ENCODE measurements around the gene OMD.

- TF ChIP-seq, protein P1, sequence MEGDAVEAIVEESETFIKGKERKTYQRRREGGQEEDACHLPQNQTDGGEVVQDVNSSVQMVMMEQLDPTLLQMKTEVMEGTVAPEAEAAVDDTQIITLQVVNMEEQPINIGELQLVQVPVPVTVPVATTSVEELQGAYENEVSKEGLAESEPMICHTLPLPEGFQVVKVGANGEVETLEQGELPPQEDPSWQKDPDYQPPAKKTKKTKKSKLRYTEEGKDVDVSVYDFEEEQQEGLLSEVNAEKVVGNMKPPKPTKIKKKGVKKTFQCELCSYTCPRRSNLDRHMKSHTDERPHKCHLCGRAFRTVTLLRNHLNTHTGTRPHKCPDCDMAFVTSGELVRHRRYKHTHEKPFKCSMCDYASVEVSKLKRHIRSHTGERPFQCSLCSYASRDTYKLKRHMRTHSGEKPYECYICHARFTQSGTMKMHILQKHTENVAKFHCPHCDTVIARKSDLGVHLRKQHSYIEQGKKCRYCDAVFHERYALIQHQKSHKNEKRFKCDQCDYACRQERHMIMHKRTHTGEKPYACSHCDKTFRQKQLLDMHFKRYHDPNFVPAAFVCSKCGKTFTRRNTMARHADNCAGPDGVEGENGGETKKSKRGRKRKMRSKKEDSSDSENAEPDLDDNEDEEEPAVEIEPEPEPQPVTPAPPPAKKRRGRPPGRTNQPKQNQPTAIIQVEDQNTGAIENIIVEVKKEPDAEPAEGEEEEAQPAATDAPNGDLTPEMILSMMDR (IDR thresholded peaks at IDR 0.05): no peak
- TF ChIP-seq POLR2A (IDR thresholded peaks at IDR 0.05): no peak
These were observed 39.1 kb upstream of the OMD start for GRCh38 chr9:92463387-92463786.

All from upper lobe of left lung (tissue), 4 donors.